SW480 (cell line): ENCODE data around the gene STX18.
"Not testable (repeated sequence)": the region's sequence is repeated elsewhere in the genome, so short reads cannot be mapped to it uniquely, and the experiment has no call there.

Experiments
- DNase-seq: peaks from one replicate; pipeline ENCODE4 v3.0.0-alpha.2; 2016; ENCODE audit warnings: low spot score

STX18 gene

DNA sequence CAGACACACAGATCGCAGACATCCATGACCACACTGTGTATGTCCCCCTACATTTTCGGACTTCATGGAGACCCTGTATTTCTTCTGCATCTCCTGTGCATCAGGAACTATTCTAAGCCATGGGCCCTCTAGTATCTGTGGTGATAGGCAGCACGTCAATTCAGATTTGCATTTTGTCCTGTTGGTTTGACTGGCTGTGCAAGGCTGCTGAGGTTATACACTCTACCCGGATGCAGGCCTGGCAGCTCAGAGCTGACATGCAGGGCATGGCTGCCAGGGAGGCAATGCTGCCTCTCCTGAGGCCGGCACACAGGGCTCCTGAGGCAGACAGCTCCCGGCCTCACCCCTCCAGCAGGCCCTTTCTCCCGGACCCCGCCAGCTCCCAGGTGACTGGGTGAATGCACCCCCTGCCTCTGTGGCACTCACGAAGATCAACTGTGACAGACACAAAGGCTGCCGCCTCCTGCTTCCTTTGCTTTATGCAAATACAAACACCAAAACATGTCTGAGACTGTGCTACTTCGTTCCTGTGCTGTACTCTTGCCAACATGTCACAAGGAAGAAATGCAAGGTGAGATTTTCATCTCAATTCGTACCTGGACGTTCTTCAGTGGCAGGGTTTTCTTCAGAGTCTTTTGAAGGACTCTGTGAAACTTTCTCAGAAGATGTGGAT, 103.9 kb downstream of the STX18 start:
- DNase-seq: no peak

DNA sequence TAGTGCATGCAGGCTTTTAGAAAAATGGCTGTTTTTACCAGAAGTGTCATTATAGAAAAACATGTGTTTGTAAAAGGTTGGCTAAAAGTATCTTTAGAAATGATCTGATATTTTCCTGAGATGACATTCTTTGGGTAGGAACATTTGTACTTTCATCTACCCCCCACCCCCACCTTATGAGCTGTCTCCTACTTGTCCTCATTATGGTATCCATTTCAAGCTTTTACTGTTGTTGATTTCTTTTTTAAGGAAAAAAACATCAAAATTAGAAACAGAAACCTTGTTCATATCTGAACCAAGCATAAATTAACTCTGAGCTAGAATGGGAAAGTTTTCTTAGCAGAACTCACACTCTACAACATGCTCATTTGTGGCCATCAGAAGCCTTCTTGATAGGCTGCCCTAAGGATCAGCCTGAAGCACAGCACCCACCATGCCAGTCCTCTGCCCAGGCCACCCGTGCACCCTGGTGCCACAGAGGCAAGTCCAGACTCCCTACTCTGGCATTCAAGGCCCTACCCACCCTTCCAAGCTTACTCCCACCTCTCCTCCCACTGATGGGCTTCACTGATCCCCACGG, 105.5 kb downstream of the STX18 start:
- DNase-seq: no peak

DNA sequence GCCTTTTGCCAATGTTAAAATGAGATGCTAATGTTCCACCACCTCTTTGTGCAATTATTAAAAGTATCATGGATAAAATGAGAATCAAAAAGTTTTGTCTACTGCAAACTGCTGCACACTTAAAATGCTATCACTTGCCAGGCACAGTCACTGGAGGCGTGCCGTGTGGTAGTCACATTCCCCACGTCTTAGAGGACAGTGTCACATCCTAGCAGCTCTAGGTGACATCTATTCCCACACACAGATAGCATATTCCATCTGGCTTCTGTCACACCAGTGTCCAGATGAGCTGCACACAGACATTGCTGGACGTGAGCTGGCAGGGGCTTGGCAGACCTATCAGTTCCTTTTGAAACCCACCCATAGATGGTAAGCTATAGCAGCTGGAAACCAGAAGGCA, 107.9 kb downstream of the STX18 start:
- DNase-seq: no peak

DNA sequence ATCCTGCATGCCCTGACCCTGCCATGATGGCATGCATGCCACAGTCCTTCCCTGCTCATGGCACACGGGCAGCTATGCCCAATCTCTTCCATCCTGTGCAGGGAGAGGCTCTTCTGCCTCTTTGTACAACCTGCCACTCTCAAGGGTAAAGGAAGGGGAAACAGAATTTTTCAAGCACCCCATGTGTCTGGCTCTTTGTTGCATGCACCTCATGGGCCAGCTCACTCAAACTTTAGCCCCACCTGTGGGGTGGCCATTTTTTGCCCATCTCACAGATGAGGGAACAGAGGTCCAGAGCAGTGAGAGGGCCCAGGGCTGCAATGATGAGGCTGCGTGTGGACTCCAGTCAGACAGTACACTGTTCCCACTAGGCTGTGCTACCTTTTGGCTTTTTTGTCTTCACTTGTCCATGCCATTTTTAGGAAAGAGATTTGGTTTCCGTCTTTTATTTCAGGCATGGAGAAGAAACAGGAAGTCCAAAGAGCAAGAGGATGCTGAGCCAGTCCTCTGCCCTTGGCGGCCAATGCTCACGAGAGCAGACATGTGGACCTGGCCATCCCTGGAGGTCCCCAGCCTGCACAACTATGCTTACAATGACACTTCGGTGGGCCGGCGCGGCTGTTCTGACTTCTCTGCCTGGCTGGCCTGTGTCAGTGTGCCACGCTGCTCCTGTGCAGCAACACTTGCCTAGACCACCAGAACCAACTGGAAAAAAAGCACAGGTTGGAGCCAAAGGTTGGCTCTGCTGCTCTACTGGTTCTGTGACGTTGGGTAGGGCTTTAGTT, 109.3 kb downstream of the STX18 start:
- DNase-seq: no peak

DNA sequence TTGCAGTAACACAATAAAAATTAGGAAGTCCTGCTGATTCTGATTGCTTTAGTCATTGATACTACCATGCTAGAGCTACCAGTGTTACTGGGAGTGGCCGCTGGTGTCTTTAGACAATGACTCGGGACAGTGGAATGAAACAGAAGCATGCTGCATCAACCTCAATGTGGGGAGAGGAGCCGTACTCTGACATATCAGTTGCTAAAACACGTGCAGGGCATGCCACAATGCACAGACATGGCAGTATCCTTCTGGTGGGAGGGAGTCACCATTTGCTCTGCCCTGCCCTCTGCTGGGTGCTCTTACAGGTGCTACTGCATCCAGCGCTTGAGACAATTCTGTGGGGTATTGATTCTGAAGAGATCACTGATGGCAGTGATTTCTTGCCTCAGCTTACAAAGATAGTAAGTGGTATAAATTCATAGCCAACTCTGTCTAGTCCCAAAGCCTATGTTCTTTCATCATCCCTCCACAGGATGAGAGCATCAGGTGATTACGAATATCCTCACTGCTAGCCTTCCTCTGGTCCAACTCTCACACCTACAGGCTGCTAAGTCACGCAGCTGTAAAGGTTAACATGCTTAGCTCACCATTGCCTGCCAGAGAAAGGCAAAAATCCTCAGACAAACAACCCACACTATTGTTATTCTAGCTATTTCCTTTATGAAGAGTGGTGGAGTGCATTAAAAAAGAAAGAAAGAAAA, 111.2 kb downstream of the STX18 start:
- DNase-seq: peak; percentile 83

DNA sequence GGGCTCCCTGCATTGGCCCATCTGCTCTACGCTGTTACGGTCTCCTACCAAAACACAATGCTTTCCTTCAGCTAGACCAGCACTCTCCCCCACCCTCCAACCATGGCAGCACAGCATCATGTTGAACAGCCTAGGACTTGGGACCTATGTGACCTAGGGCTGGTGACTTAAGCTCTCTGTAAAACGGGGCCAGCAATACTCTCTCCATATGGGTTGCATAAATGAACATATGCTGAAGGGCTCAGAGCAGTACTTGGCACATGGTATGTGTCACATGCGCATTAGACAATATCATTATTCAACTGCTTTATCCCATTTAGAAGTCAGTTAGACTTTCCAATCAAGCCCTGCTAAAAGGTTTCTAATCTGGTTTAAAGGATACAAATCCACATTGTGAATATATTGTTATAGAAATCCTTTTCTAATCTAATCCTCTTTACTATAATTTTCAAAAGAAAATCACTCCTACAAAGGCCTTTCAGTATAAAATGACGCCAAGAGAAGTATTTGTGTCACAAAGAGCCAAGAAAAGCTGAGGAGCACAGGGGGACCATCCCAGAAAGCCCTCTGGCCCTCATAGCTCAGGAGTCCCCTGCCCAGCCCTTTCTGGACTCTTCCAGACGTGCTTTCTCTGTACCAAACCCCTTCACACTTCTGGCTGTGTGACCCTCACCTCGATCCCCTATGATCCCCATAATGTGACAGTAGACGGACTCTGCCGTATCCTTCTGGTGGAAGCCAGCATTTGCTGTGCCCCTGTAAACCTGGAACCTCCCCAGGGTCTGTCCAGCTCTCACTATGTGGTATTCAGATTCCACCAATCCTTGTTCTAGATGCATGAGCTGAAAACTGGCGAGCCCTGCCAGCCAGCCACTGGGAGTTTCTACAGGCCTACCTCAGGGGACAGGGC, 112.6 kb downstream of the STX18 start:
- DNase-seq: no peak

DNA sequence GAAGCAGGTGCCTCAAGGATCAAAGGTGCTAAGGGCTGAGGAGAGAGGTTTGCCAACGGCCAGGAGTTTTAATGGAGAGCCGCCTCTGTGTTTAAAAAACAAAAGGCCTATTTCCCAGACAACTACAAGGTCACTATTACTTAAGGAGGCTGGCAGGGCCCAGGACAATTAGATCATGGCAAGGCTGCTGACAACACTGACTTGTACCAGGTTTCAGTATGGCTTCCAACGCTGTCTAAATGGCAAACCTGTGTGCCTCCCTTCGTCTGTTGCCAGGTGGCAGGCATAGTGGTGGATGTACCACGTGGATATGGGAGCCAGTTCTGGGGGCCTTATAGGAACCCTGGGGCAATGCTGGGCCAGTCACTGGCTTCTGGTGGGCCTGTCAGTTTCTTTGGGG, 114.0 kb downstream of the STX18 start:
- no peak for DNase-seq

DNA sequence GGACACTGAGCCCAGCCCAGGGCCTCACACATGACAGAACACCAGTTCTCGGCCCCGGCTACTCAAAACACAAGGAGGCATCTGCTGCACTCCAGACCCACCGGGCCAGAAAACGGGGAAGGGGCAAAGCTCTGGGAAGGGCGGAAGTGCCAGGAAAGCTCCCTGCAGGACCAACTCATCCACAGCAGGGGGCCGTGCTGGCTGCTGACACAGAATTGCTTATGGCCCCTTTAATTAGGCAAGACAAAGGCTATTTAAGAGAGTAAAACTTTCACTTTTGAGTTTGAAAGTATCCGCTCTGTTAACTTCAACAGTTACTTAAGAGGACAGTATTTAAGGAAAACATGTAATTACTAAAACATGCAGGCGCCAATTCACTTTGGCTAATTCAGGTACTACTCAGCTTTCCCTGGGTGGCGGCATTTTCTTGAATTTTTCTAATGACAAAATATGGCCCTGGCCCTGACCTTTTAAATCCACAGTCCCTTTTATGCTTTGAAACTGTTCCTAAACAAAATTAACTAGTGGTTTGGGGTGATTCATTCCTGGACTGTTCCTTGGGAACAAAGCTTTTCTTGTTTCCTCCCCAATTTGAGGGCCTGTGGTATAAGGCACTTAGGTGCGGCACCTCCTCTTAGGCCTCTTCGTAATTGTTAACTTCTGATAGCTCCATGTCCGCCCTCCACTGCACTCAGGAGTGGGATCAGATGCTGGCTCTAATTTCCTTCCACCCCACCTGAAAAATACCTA, 114.6 kb downstream of the STX18 start:
- DNase-seq: peak; percentile 73

DNA sequence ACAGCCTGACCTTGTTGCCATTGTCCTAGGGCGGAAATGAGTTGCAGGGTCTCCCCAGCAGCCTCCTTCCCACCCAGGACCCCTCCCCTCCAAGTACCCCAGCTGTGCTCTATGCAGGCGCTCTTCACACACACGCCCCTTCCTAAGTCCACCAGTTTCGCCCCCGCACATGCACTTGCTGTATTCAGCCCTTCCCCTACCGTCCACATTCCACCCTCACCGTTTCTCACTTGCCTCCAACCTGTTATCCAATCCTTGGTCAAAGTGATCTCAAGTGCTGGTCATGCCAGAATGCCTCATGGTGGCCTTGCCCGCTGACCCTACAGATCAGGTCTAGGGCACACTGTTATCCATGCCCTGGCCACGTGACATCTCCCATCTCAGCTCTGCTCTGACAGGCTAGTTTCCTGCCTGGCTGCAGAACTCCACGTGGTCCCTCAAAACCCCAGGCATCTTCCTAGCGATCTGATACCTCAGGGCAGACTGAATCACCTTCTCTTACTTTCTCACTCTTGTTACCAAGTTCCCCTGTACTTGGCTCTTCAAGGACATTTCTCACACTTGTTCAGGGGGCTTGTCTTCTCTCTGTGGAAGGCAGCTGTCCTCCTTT, 115.2 kb downstream of the STX18 start:
- DNase-seq: no peak

DNA sequence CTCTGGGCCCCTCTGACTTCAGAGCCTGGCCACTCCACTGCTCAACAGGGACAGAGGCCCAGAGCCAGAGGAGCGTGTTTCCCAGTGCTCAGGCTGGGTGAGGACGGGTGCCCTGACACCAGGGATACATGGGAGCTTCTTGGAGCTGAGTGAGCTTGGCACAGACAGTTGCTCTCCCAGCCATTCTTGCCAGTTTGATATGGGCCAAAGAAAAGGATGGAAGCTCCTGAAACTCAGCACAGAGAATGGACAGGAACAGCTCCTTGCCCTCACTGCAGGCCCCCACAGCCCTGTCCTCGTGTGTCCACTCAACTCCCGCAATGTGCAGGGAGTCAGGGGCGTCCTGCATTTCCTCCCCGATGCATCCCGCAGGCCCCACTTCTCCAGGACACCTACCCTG, 116.2 kb downstream of the STX18 start:
- no peak for DNase-seq

DNA sequence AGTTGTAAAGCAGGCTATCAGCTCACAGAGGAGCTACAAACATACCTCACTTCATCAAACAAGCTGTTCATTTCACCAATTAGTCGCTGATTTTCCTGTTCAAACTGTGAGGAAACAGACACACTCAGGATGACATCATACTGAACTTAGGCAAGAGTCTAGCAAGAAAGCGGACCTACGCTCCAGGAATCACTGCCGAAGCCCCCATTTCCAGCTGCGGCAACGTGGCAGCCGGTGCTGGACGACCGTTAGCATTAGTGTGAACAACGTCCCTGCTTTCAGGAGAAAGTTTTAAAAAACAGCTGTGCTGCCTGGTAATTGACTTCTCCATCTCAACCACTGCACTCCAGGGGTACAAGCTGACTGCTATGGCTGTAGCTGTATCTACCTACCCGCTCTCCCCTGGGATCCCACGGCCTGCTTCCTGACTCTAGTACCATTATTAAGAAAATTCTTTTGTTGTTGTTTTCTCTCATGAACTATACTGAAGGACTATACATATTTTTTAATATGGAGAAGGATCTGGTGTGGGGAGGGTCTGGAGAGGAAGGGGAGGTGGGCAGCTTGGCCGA, 116.6 kb downstream of the STX18 start:
- DNase-seq: no peak

DNA sequence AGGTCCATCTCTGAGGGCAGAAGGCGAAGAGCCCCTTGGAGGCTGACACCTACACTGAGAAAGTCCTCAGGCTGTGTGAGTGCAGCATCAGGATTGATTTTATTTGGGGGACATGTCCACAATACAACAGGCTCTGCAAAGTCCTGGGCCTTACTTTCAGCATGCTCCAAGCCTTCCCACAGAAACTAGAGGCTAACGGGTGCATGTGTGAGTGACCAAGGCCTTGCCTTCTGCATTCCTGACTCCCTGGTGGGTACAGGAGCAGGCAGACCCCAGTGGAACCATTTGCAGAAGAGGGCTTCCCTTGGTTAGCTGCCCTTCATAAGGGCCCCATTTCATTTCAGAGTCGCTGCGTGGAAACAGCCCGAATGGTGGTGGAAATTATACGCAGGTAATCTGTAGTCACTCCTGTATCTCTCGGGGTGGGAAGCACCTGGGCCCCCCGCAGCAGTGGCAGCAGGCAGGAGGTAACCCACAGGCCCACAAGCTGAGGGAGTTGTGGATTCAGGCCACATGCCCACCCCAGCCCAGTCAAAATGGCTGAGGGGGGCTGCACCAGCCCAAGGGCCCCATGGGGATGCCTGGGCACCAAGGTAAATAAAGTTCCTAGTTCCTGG, 117.2 kb downstream of the STX18 start:
- DNase-seq: no peak

DNA sequence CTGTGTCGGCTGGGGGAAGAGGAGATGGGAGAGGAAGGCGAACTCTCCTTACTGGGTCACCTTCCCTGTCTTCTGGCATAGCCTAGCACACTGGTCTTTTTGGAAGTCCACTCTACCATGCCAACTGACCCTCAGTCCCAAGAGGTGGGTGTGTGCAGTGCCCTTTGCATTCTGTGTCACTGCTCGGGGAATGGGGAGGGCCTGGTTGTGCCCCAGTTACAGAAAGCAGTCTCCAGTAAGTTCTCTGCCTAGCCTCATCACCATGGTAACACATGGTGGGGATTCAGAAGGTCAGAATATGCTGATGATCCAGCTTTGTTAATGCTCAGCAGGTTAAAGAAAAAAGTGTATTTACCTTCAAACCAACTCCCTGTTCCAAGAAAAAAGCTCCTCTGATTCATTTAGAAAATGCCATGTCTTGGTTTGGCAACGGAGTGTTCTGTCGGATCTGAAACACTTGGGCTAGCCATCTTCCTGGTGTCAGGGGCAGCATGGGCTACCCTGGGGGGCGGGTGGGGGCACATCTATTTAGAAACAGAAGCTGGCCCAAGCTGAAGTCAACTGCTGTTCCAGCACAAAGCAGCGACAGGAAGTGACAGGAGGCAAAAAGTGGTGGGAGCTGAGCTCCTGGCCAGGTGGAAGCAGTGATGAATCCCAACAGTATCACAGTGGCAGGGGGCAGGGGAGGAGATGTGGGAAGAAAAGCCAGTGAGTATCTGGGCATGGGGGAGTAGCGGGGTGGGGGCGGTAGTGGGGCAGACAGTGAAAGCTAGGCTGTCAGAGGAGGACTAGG, 117.9 kb downstream of the STX18 start:
- no peak for DNase-seq

DNA sequence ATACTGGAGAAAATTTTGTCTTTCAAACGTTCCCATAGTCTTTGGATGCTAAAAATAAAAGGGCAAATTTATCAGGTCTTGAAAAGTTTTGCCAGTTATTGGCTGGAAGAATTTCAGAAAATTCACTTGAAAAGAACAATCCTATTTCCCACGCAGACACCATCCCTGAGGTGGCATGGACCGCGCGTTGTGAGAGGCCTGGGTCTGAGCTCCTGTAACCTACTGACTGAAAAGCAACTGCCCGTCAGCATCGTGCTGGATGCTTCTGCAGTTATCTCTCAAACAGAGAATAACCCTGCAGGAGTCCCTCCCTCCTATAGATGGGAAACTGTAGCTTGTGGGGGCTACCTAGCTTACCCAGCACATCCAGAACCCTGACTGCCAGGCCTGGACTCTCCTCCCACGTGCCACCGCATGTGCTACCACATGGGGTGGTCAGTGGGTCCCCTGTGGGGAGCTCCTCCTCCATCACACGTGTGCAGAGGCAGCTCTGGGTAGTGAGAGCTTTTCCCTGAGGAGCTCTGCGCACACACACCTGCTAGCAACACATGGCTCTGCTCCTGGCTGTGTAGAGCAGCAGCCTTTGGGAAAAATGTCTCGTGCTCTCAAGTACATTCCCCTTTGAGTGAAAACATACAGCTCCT, 118.9 kb downstream of the STX18 start:
- no peak for DNase-seq

DNA sequence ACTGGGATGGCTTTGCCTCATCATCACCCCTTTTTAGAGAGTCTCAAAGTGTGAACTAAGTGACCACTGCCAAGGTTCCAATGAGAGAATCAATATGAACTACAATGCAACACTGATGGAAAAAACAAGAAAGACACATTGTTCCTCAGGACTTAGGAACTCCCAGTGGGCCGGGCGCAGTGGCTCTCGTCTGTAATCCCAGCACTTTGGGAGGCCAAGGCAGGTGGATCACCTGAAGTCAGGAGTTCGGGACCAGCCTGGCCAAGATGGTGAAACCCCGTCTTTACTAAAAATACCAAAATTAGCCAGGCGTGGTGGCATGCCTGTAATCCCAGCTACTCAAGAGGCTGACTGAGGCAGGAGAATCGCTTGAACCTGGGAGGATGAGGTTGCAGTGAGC, 119.7 kb downstream of the STX18 start:
- not testable (repeated sequence) for DNase-seq

DNA sequence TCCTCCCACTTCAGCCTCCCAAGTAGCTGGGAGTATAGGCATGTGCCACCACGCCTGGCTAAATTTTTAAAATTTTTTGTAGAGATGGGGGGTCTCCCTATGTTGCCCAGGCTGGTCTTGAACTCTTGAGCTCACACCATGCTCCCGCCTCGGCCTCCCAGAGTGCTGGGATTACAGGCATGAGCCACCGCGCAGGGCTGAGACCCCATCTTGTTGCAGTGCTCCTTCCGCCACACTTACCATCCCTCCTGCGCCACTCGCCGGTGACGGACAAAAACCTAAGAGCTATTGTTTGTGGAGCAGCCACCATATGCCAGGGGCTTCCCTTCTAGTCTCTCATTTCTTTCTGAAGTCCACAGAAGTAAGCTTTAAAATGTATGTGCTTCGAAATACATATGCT, 120.5 kb downstream of the STX18 start:
- no peak for DNase-seq

DNA sequence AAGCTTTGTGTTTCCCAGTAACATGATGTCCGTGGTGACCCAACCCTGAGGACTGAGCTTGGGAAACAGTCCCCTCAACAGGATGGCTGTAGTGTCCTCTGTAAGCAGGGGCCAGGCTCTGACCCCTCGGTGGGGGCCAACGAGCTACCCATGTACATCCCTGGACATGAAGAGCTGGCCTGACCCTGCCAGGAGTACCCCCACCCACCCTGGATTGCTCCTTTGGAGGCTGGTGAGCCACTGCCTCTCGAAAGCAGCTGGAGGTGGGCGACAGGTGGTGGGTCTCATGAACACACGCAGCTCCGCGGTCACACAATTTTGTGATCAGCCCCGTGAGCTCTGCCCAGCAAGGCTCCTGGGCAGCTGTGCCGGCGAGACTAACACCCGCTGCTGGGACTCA, 121.4 kb downstream of the STX18 start:
- DNase-seq: no peak

DNA sequence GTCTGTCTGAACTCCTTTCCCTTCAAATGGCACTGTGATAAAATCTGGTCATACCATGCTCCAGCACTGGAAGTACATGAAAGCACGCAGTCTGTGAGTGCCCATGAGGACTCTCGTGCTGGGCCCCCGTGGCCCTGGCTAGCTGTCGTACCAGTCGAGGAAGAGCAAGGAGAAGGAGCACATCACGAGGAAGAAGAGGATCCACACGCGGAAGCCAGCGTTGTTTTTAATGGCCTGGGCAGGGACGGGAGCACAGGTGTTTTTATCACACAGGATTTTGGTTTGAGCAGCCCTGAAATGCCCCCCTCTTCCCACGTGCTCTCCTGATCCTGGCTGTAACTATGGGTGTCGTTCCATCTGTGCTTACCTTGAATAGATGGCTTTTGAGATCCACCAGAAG, 122.0 kb downstream of the STX18 start:
- DNase-seq: no peak
